Liver (tissue), 3 donors: ENCODE data around the gene LGALS9C.
"Not testable (repeated sequence)": the region's sequence is repeated elsewhere in the genome, so short reads cannot be mapped to it uniquely, and the experiment has no call there.

ENCODE experiments used
- ATF3 ChIP-seq: IDR thresholded peaks from 2 replicates; pipeline ENCODE4 v1.6.1; 2016; ENCODE audit warnings: antibody characterized with exemption
- CTCF ChIP-seq: fragments of 150-350 bp; IDR thresholded peaks from 2 replicates; pipeline ENCODE4 v1.5.1; 2017; ENCODE audit warnings: improper control_type of control experiment, low read depth, low read length; ENCODE audit not compliant: missing input control
- EGR1 ChIP-seq, 2 donors: IDR thresholded peaks; 2 replicates each; pipeline ENCODE4 v1.6.1; 2016 to 2018; ENCODE audit warnings: antibody characterized with exemption in 2 of 2, low read depth in 2 of 2
- FOXA1 ChIP-seq: IDR thresholded peaks from 2 replicates; pipeline ENCODE4 v1.6.1; 2016; ENCODE audit warnings: antibody characterized with exemption
- GABPA ChIP-seq, 2 donors: IDR thresholded peaks in 1 of 2; conservative IDR thresholded peaks in 1 of 2; 2 replicates each; pipeline ENCODE4 v1.6.1; 2016; ENCODE audit warnings: antibody characterized with exemption in 2 of 2, mild to moderate bottlenecking in 1 of 2, moderate library complexity in 1 of 2
- HNF4G ChIP-seq: IDR thresholded peaks from 2 replicates; pipeline ENCODE4 v1.6.1; 2016; ENCODE audit warnings: antibody characterized with exemption
- MAX ChIP-seq: IDR thresholded peaks from 2 replicates; pipeline ENCODE4 v1.6.1; 2016; ENCODE audit warnings: antibody characterized with exemption
- REST ChIP-seq: IDR thresholded peaks from 2 replicates; pipeline ENCODE4 v1.6.1; 2016; ENCODE audit warnings: antibody characterized with exemption, mild to moderate bottlenecking
- SP1 ChIP-seq: IDR thresholded peaks from 2 replicates; pipeline ENCODE4 v1.6.1; 2018; ENCODE audit warnings: antibody characterized with exemption, mild to moderate bottlenecking
- TAF1 ChIP-seq: conservative IDR thresholded peaks from 2 replicates; pipeline ENCODE4 v1.6.1; 2016; ENCODE audit warnings: antibody characterized with exemption, mild to moderate bottlenecking
- YY1 ChIP-seq: IDR thresholded peaks from 2 replicates; pipeline ENCODE4 v1.6.1; 2016; ENCODE audit warnings: antibody characterized with exemption, mild to moderate bottlenecking
- ZBTB33 ChIP-seq: IDR thresholded peaks from 2 replicates; pipeline ENCODE4 v1.6.1; 2016; ENCODE audit warnings: antibody characterized with exemption
- donor health status: healthy.
- donor health status: healthy.

- not testable (repeated sequence) for TF ChIP-seq ATF3; CTCF; YY1; TAF1; GABPA (IDR thresholded peaks at IDR 0.05 in 1 of 2, conservative IDR thresholded peaks at IDR 0.05 in 1 of 2); MAX; FOXA1; HNF4G; SP1; REST; EGR1 (IDR thresholded peaks at IDR 0.05; ENCODE audit: low read depth in 2 of 2); ZBTB33
These were observed 5.2 kb downstream of the LGALS9C start for GRCh38 chr17:18481775-18482174.
